Right cardiac atrium (tissue), 5 donors: Measurements from ENCODE around the gene TMEM164. TPM values are rescaled to one million over a fixed set of nuclear protein-coding genes. Genes with fewer than 3 reads are reported as not detected.

Source experiments
- ATAC-seq, 2 donors: fragments of 200-7000 bp; cut with Tn5 transposase; one replicate each; pipeline versions ENCODE4 v1.8.0 to v1.9.1; 2020; ENCODE audit warnings: moderate library complexity in 2 of 2, mild to moderate bottlenecking in 1 of 2
- DNase-seq, 3 donors: peaks; one replicate each; pipeline ENCODE4 v3.0.0-alpha.2; 2020
- H3K27ac ChIP-seq: one replicate; pipeline ENCODE4 v1.5.1; 2013; ENCODE audit warnings: mild to moderate bottlenecking, low read length, control low read depth, moderate library complexity
- H3K27me3 ChIP-seq: one replicate; pipeline ENCODE4 v1.6.1; 2013; ENCODE audit not compliant: control insufficient read depth, insufficient read depth
- H3K4me1 ChIP-seq: one replicate; pipeline ENCODE4 v1.6.1; 2013; ENCODE audit warnings: low read length; ENCODE audit not compliant: control insufficient read depth, insufficient read depth
- H3K4me3 ChIP-seq: one replicate; pipeline ENCODE4 v1.5.1; 2013; ENCODE audit warnings: low read length, control low read depth
- H3K9me3 ChIP-seq: one replicate; pipeline ENCODE4 v1.6.1; 2013; ENCODE audit warnings: low read length; ENCODE audit not compliant: control insufficient read depth
- WGBS: extraction: QIAGEN DNeasy Blood & Tissue Kit; methylation state at CpG from one replicate; pipeline ENCODE4 v1.1.7; 2013; 5-methylcytosine and 5-hydroxymethylcytosine counted together
- intact Hi-C, 4 donors: fragments of 100-400 bp; cut with DNase I; formaldehyde crosslinking; loops; one replicate each; pipeline versions ENCODE4 v1.11.0 to v1.14.0; 2022 to 2023
- polyA plus RNA-seq: library from polyadenylated mRNA; stranded (reverse); fragments of 200-250 nt; gene quantifications from one replicate; pipeline ENCODE4 v1.2.3, GENCODE V29; 2013
- total RNA-seq, 4 donors: library from RNA; stranded (reverse); fragmentation: NEBNext Ultra II Directional; extraction: Animal tissue kit (Norgen Biotek cat#: 25700); gene quantifications; one replicate each; pipeline ENCODE4 v1.2.1, GENCODE V29; 2021
- donor health status: healthy with polysubstance abuse.
- donor health status: DM: no; HTN: yes; CAD: no.
- donor health status: DM: no; HTN: no; CAD: no.
- donor health status: DM: no; HTN: yes; CAD: no; lungs with severe emphysema.
- donor health status: DM: yes; HTN: yes; CAD: no.

TMEM164 gene
- total and polyA plus RNA-seq, 5 donors = 17.6 to 37.5 (median 31.5) TPM

GRCh38 chrX:110212299-110212698 lies 209.4 kb downstream of the TMEM164 start:
- ATAC-seq (no peak), DNase-seq (no peak)
- H3K27ac ChIP-seq = no peak overlapping the region
- H3K27me3 ChIP-seq = no peaks in the 10 kb centered on the region
- H3K9me3 ChIP-seq = no peaks in the 10 kb centered on the region
- no peaks in the 10 kb centered on the region for H3K4me1 ChIP-seq
- no peak overlapping the region for H3K4me3 ChIP-seq
- WGBS = 89% methylated on average over 3 of the region's 3 CpGs
- intact Hi-C loops = no loop called here

GRCh38 chrX:110213183-110213582 lies 210.3 kb downstream of the TMEM164 start:
- Histone ChIP-seq H3K27ac (no peak overlapping the region), H3K4me3 (no peak overlapping the region), H3K4me1 (no peaks in the 10 kb centered on the region), H3K27me3 (no peaks in the 10 kb centered on the region), H3K9me3 (no peaks in the 10 kb centered on the region)
- 100% methylated on average over 1 of the region's 1 CpG for WGBS
- no peak for ATAC-seq
- intact Hi-C loops = no loop called here
- DNase-seq = no peak

- DNase-seq (no peak), ATAC-seq (no peak)
- Histone ChIP-seq H3K9me3 (no peaks in the 10 kb centered on the region), H3K4me3 (no peak overlapping the region), H3K27ac (no peak overlapping the region), H3K27me3 (no peaks in the 10 kb centered on the region), H3K4me1 (no peaks in the 10 kb centered on the region)
- intact Hi-C loops = no loop called here
- 86% methylated on average over 1 of the region's 1 CpG for WGBS
Observed at GRCh38 chrX:110214684-110215083, 211.8 kb downstream of the TMEM164 start.

GRCh38 chrX:110215411-110215810 lies 212.5 kb downstream of the TMEM164 start:
- H3K27me3 ChIP-seq = no peaks in the 10 kb centered on the region
- intact Hi-C loops = no loop called here
- WGBS = 96% methylated on average over 1 of the region's 1 CpG
- DNase-seq (no peak), ATAC-seq (no peak)
- H3K9me3 ChIP-seq = no peaks in the 10 kb centered on the region
- H3K4me1 ChIP-seq = no peaks in the 10 kb centered on the region
- H3K27ac ChIP-seq = no peak overlapping the region
- H3K4me3 ChIP-seq = no peak overlapping the region

- intact Hi-C loops = no loop called here
- no peaks in the 10 kb centered on the region for H3K4me1 ChIP-seq
- no peak overlapping the region for H3K4me3 ChIP-seq
- no peaks in the 10 kb centered on the region for H3K9me3 ChIP-seq
- 98% methylated on average over 4 of the region's 4 CpGs for WGBS
- ATAC-seq (no peak), DNase-seq (no peak)
- H3K27ac ChIP-seq = no peak overlapping the region
- H3K27me3 ChIP-seq = no peaks in the 10 kb centered on the region
Observed at GRCh38 chrX:110216027-110216426, 213.1 kb downstream of the TMEM164 start.

GRCh38 chrX:110218591-110218990 lies 215.7 kb downstream of the TMEM164 start:
- ATAC-seq (no peak), DNase-seq (no peak)
- no peak overlapping the region for H3K4me3 ChIP-seq
- no peaks in the 10 kb centered on the region for H3K9me3 ChIP-seq
- H3K4me1 ChIP-seq = no peaks in the 10 kb centered on the region
- H3K27me3 ChIP-seq = no peaks in the 10 kb centered on the region
- WGBS = 93% methylated on average over 2 of the region's 2 CpGs
- no peak overlapping the region for H3K27ac ChIP-seq
- intact Hi-C loops = no loop called here

GRCh38 chrX:110219920-110220319 lies 217.0 kb downstream of the TMEM164 start:
- DNase-seq (no peak), ATAC-seq (no peak)
- 85% methylated on average over 1 of the region's 1 CpG for WGBS
- Histone ChIP-seq H3K4me1 (no peaks in the 10 kb centered on the region), H3K27ac (no peak overlapping the region), H3K4me3 (no peak overlapping the region), H3K9me3 (no peaks in the 10 kb centered on the region), H3K27me3 (no peaks in the 10 kb centered on the region)
- intact Hi-C loops = no loop called here

- H3K4me1 ChIP-seq = no peaks in the 10 kb centered on the region
- ATAC-seq = no peak
- no peak for DNase-seq
- no peak overlapping the region for H3K27ac ChIP-seq
- intact Hi-C loops = no loop called here
- H3K4me3 ChIP-seq = no peak overlapping the region
- H3K9me3 ChIP-seq = no peaks in the 10 kb centered on the region
- no peaks in the 10 kb centered on the region for H3K27me3 ChIP-seq
- 89% methylated on average over 1 of the region's 2 CpGs for WGBS
Observed at GRCh38 chrX:110222497-110223257, 219.8 kb downstream of the TMEM164 start.

- Histone ChIP-seq H3K4me1 (no peaks in the 10 kb centered on the region), H3K27me3 (no peaks in the 10 kb centered on the region), H3K9me3 (no peaks in the 10 kb centered on the region), H3K27ac (no peak overlapping the region), H3K4me3 (no peak overlapping the region)
- no peak for DNase-seq
- no peak for ATAC-seq
- 65% methylated on average over 3 of the region's 3 CpGs for WGBS
- intact Hi-C loops = no loop called here
Observed at GRCh38 chrX:110224926-110225617, 222.2 kb downstream of the TMEM164 start.

GRCh38 chrX:110226931-110227330 lies 224.0 kb downstream of the TMEM164 start:
- Histone ChIP-seq H3K9me3 (no peaks in the 10 kb centered on the region), H3K4me3 (no peak overlapping the region), H3K27ac (no peak overlapping the region), H3K4me1 (no peaks in the 10 kb centered on the region), H3K27me3 (no peaks in the 10 kb centered on the region)
- DNase-seq (no peak), ATAC-seq (no peak)
- intact Hi-C loops = no loop called here
- 92% methylated on average over 2 of the region's 2 CpGs for WGBS
